G401 (cell line): ENCODE data around the gene GPER1. TPM values are rescaled to one million over a fixed set of nuclear protein-coding genes. Genes with fewer than 3 reads are reported as not detected.

Experiments used
- DNase-seq: peaks from one replicate; pipeline ENCODE4 v3.0.0-alpha.2; 2015; ENCODE audit warnings: low spot score
- in situ Hi-C: cut with HindIII; loops from 2 replicates; pipeline ENCODE4 v1.10.0; 2016; ENCODE audit warnings: low sequenced_read_pairs, mixed read lengths
- total RNA-seq: library from RNA; depleted of rRNA; stranded (reverse); fragments of >200 nt; shearing (Covaris generic); gene quantifications from 2 replicates; pipeline ENCODE4 v1.2.3, GENCODE V29; 2014

GPER1 gene
- total RNA-seq, 1 experiment from 2014 or later = 3.5 TPM

- in situ Hi-C loops = no loop called here
- peak; percentile 54 for DNase-seq
Measured at GRCh38 chr7:1053002-1053411, 34.9 kb upstream of the GPER1 start.

- no peak for DNase-seq
- in situ Hi-C loops = no loop called here
Measured at GRCh38 chr7:1053816-1054370, 34.0 kb upstream of the GPER1 start.

- in situ Hi-C loops = no loop called here
- DNase-seq = peak; percentile 46
Measured at GRCh38 chr7:1054438-1054837, 33.5 kb upstream of the GPER1 start.

GRCh38 chr7:1054861-1055450, 33.0 kb upstream of the GPER1 start:
- in situ Hi-C loops = no loop called here
- peak; percentile 72 for DNase-seq

- no peak for DNase-seq
- in situ Hi-C loops = no loop called here
Measured at GRCh38 chr7:1055491-1055955, 32.4 kb upstream of the GPER1 start.

- in situ Hi-C loops = no loop called here
- DNase-seq = peak; percentile 29
Measured at GRCh38 chr7:1055956-1056784, 31.7 kb upstream of the GPER1 start.

- in situ Hi-C loops = no loop called here
Measured at GRCh38 chr7:1056785-1057410, 31.0 kb upstream of the GPER1 start.

GRCh38 chr7:1057416-1058291, 30.3 kb upstream of the GPER1 start:
- in situ Hi-C loops = no loop called here
- DNase-seq = no peak

More at GRCh38 chr7:1056785-1057410, 31.0 kb upstream of the GPER1 start:
- no peak for DNase-seq

- DNase-seq = no peak
- in situ Hi-C loops = no loop called here
Measured at GRCh38 chr7:1058311-1058710, 29.6 kb upstream of the GPER1 start.

GRCh38 chr7:1058821-1059199, 29.1 kb upstream of the GPER1 start:
- DNase-seq = no peak
- in situ Hi-C loops = no loop called here

- in situ Hi-C loops = no loop called here
- DNase-seq = no peak
Measured at GRCh38 chr7:1059200-1060091, 28.5 kb upstream of the GPER1 start.

- in situ Hi-C loops = no loop called here
- DNase-seq = no peak
Measured at GRCh38 chr7:1060315-1061072, 27.4 kb upstream of the GPER1 start.

- in situ Hi-C loops = no loop called here
- no peak for DNase-seq
Measured at GRCh38 chr7:1061180-1061579, 26.7 kb upstream of the GPER1 start.

GRCh38 chr7:1062296-1063294, 25.3 kb upstream of the GPER1 start:
- DNase-seq = no peak
- in situ Hi-C loops = no loop called here

GRCh38 chr7:1063361-1063760, 24.6 kb upstream of the GPER1 start:
- DNase-seq = no peak
- in situ Hi-C loops = no loop called here

GRCh38 chr7:1064581-1064980, 23.3 kb upstream of the GPER1 start:
- in situ Hi-C loops = no loop called here
- DNase-seq = no peak
